HepG2 (cell line): ENCODE data around the gene COG8. TPM values are rescaled to one million over a fixed set of nuclear protein-coding genes. Genes with fewer than 3 reads are reported as not detected.
A peak's percentile ranks its signal among the peaks of the same experiment; 100 is the strongest.

Source experiments
- POLR2AphosphoS5 ChIP-seq: IDR thresholded peaks from 2 replicates; pipeline ENCODE4 v1.6.1; 2012; ENCODE audit warnings: low read depth, low read length
- SKI ChIP-seq: fragments of 450-650 bp; IDR thresholded peaks from one replicate; pipeline ENCODE4 v1.6.1; 2018; ENCODE audit warnings: mild to moderate bottlenecking; ENCODE audit not compliant: partially characterized antibody
- TAF1 ChIP-seq: sonication (generic); formaldehyde crosslinking; IDR thresholded peaks from 2 replicates; pipeline ENCODE4 v1.4.0; 2020; ENCODE audit warnings: missing genetic modification reagents
- ZNF337 ChIP-seq: sonication (generic); formaldehyde crosslinking; IDR thresholded peaks from 2 replicates; pipeline ENCODE4 v1.5.1; 2020; ENCODE audit warnings: missing genetic modification reagents, low read depth, mild to moderate bottlenecking, borderline replicate concordance
- ZNF558 ChIP-seq: sonication (generic); formaldehyde crosslinking; IDR thresholded peaks from 2 replicates; pipeline ENCODE4 v1.9.0; 2022; ENCODE audit warnings: mild to moderate bottlenecking, missing genetic modification reagents, borderline replicate concordance
- ZNF678 ChIP-seq: sonication (generic); formaldehyde crosslinking; IDR thresholded peaks from 2 replicates; pipeline ENCODE4 v1.4.0; 2020; ENCODE audit warnings: mild to moderate bottlenecking, missing genetic modification reagents
- ZNF790 ChIP-seq: sonication (generic); formaldehyde crosslinking; IDR thresholded peaks from 2 replicates; pipeline ENCODE4 v1.8.0; 2022; ENCODE audit warnings: missing genetic modification reagents, mild to moderate bottlenecking, borderline replicate concordance
- polyA plus RNA-seq, 8 experiments: library from polyadenylated mRNA; depleted of rRNA in 3 of 8; stranded (reverse) in 7 of 8; unstranded in 1 of 8; fragments of >200 nt; fragmentation: Illumina TruSeq in 4 of 8; extraction: Trizol in 4 of 8; gene quantifications; 2 replicates each; pipeline versions ENCODE4 v1.2.1 to v1.2.3, GENCODE V29; 2011 to 2016; ENCODE audit warnings: low read depth in 4 of 8, missing spikeins in 1 of 8, mixed read lengths in 1 of 8; ENCODE audit not compliant: insufficient read depth in 1 of 8
- total RNA-seq, 5 experiments: library from RNA; depleted of rRNA; stranded (reverse); fragments of >200 nt; fragmentation: Illumina TruSeq; extraction: Trizol; gene quantifications; 2 replicates each; pipeline ENCODE4 v1.2.3, GENCODE V29; 2016; ENCODE audit warnings: low read depth in 1 of 5
- TF ChIP-seq, protein P1 (sequence below): sonication (generic); formaldehyde crosslinking; IDR thresholded peaks from 2 replicates; pipeline ENCODE4 v1.5.0; 2020; ENCODE audit warnings: missing genetic modification reagents
- TF ChIP-seq, protein P2 (sequence below): sonication (generic); formaldehyde crosslinking; IDR thresholded peaks from 2 replicates; pipeline ENCODE4 v1.8.0; 2022; ENCODE audit warnings: mild to moderate bottlenecking, missing genetic modification reagents, moderate library complexity
- TF ChIP-seq, protein P3 (sequence below): sonication (generic); formaldehyde crosslinking; conservative IDR thresholded peaks from 2 replicates; pipeline ENCODE4 v1.8.1; 2023; ENCODE audit warnings: missing genetic modification reagents
- TF ChIP-seq, protein P4 (sequence below): sonication (generic); formaldehyde crosslinking; IDR thresholded peaks from 2 replicates; pipeline ENCODE4 v1.5.1; 2020; ENCODE audit warnings: missing genetic modification reagents, mild to moderate bottlenecking, borderline replicate concordance
- TF ChIP-seq, protein P5 (sequence below): sonication (generic); formaldehyde crosslinking; IDR thresholded peaks from 2 replicates; pipeline ENCODE4 v1.4.0; 2020; ENCODE audit warnings: missing genetic modification reagents; ENCODE audit errors: not compliant biosample characterization
- TF ChIP-seq, protein P6 (sequence below): sonication (generic); formaldehyde crosslinking; IDR thresholded peaks from 2 replicates; pipeline ENCODE4 v1.8.1; 2023; ENCODE audit warnings: mild to moderate bottlenecking, missing genetic modification reagents
- TF ChIP-seq, protein P7 (sequence below): sonication (generic); formaldehyde crosslinking; IDR thresholded peaks from 2 replicates; pipeline ENCODE4 v1.4.0; 2020; ENCODE audit warnings: mild to moderate bottlenecking, missing genetic modification reagents

The COG8 gene
- total and polyA plus RNA-seq, 2 of the 13 experiments (the other 11 are each of a cell fraction or from before 2014, with no cell fraction given) = 45.5 to 52.1 TPM

DNA sequence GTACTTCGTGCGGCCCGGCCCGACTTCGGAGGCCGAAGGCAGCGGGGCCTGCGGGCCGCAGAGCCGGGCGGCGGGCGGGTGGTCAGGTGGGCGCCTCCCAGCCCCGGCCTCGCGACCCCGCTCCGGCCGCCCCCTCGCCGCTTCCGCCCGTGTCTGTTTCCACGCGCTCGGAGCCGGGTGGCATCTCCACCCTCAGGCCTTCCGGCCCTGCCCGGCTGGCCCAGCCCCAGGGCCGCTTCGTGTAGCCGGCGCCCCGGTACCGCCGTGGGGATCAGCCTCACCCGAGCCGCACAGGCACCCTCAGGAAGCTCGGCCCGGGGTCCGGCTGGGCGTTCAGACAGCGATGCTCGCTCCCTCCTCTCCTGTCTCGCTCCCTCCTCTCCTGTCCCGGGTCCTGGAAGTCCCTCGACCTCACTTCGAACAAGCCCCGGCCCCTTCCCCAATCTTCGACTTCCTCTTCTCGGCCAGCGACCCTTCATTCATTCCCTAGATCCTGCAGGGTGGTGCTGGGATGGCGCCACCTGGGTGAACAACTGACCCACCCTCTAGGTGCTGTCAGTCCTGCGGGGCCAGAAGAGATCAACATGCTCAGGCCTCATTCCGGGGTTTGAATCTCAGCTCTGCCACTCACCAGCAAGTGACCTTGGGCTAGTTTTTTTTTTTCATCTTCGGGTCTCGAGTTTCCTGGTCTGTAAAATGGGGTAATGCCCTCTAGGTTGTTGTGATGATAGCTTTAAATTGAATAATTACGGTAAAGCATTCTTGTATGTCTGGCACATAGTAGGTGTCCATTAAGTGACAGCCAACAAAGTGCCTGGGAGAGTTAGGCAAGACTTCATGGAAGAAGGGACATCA, 27.6 kb downstream of the COG8 start (continued):
- TF ChIP-seq, protein P1, sequence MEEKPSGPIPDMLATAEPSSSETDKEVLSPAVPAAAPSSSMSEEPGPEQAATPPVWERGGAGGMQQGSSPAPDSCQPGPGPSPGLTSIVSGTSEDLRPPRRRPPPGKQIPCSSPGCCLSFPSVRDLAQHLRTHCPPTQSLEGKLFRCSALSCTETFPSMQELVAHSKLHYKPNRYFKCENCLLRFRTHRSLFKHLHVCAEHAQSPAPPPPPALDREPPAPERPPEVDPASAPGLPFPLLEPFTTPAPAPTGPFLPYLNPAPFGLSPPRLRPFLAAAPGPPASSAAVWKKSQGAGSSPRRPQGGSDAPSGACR (CRISPR knock-in tag) = peak; percentile 78
- TF ChIP-seq, protein P2, sequence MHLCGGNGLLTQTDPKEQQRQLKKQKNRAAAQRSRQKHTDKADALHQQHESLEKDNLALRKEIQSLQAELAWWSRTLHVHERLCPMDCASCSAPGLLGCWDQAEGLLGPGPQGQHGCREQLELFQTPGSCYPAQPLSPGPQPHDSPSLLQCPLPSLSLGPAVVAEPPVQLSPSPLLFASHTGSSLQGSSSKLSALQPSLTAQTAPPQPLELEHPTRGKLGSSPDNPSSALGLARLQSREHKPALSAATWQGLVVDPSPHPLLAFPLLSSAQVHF (CRISPR knock-in tag) = no peak
- TF ChIP-seq ZNF337 (CRISPR knock-in tag) (no peak), TAF1 (peak; percentile 20), POLR2AphosphoS5 (no peak), SKI (no peak), ZNF558 (peak; percentile 95; the same call in 1 of the 2 replicates), ZNF790 (CRISPR knock-in tag) (peak; percentile 84; the same call in 1 of the 2 replicates), ZNF678 (CRISPR knock-in tag) (peak; percentile 49)
- TF ChIP-seq, protein P3, sequence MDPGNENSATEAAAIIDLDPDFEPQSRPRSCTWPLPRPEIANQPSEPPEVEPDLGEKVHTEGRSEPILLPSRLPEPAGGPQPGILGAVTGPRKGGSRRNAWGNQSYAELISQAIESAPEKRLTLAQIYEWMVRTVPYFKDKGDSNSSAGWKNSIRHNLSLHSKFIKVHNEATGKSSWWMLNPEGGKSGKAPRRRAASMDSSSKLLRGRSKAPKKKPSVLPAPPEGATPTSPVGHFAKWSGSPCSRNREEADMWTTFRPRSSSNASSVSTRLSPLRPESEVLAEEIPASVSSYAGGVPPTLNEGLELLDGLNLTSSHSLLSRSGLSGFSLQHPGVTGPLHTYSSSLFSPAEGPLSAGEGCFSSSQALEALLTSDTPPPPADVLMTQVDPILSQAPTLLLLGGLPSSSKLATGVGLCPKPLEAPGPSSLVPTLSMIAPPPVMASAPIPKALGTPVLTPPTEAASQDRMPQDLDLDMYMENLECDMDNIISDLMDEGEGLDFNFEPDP (CRISPR knock-in tag) = 0 out of 2 replicates have a peak, but pooled peaks have one; percentile 92
- TF ChIP-seq, protein P4, sequence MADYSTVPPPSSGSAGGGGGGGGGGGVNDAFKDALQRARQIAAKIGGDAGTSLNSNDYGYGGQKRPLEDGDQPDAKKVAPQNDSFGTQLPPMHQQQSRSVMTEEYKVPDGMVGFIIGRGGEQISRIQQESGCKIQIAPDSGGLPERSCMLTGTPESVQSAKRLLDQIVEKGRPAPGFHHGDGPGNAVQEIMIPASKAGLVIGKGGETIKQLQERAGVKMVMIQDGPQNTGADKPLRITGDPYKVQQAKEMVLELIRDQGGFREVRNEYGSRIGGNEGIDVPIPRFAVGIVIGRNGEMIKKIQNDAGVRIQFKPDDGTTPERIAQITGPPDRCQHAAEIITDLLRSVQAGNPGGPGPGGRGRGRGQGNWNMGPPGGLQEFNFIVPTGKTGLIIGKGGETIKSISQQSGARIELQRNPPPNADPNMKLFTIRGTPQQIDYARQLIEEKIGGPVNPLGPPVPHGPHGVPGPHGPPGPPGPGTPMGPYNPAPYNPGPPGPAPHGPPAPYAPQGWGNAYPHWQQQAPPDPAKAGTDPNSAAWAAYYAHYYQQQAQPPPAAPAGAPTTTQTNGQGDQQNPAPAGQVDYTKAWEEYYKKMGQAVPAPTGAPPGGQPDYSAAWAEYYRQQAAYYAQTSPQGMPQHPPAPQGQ (CRISPR knock-in tag) = 0 out of 2 replicates have a peak, but pooled peaks have one; percentile 13
- TF ChIP-seq, protein P5, sequence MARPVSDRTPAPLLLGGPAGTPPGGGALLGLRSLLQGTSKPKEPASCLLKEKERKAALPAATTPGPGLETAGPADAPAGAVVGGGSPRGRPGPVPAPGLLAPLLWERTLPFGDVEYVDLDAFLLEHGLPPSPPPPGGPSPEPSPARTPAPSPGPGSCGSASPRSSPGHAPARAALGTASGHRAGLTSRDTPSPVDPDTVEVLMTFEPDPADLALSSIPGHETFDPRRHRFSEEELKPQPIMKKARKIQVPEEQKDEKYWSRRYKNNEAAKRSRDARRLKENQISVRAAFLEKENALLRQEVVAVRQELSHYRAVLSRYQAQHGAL = peak; percentile 79
- TF ChIP-seq, protein P6, sequence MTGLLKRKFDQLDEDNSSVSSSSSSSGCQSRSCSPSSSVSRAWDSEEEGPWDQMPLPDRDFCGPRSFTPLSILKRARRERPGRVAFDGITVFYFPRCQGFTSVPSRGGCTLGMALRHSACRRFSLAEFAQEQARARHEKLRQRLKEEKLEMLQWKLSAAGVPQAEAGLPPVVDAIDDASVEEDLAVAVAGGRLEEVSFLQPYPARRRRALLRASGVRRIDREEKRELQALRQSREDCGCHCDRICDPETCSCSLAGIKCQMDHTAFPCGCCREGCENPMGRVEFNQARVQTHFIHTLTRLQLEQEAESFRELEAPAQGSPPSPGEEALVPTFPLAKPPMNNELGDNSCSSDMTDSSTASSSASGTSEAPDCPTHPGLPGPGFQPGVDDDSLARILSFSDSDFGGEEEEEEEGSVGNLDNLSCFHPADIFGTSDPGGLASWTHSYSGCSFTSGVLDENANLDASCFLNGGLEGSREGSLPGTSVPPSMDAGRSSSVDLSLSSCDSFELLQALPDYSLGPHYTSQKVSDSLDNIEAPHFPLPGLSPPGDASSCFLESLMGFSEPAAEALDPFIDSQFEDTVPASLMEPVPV (CRISPR knock-in tag) = 0 out of 2 replicates have a peak, but pooled peaks have one; percentile 45
- TF ChIP-seq, protein P7, sequence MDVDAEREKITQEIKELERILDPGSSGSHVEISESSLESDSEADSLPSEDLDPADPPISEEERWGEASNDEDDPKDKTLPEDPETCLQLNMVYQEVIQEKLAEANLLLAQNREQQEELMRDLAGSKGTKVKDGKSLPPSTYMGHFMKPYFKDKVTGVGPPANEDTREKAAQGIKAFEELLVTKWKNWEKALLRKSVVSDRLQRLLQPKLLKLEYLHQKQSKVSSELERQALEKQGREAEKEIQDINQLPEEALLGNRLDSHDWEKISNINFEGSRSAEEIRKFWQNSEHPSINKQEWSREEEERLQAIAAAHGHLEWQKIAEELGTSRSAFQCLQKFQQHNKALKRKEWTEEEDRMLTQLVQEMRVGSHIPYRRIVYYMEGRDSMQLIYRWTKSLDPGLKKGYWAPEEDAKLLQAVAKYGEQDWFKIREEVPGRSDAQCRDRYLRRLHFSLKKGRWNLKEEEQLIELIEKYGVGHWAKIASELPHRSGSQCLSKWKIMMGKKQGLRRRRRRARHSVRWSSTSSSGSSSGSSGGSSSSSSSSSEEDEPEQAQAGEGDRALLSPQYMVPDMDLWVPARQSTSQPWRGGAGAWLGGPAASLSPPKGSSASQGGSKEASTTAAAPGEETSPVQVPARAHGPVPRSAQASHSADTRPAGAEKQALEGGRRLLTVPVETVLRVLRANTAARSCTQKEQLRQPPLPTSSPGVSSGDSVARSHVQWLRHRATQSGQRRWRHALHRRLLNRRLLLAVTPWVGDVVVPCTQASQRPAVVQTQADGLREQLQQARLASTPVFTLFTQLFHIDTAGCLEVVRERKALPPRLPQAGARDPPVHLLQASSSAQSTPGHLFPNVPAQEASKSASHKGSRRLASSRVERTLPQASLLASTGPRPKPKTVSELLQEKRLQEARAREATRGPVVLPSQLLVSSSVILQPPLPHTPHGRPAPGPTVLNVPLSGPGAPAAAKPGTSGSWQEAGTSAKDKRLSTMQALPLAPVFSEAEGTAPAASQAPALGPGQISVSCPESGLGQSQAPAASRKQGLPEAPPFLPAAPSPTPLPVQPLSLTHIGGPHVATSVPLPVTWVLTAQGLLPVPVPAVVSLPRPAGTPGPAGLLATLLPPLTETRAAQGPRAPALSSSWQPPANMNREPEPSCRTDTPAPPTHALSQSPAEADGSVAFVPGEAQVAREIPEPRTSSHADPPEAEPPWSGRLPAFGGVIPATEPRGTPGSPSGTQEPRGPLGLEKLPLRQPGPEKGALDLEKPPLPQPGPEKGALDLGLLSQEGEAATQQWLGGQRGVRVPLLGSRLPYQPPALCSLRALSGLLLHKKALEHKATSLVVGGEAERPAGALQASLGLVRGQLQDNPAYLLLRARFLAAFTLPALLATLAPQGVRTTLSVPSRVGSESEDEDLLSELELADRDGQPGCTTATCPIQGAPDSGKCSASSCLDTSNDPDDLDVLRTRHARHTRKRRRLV (CRISPR knock-in tag) = no peak
